Right ventricle myocardium inferior (tissue), 1 donor: ENCODE results near the gene SNX25. TPM values are rescaled to one million over a fixed set of nuclear protein-coding genes. Genes with fewer than 3 reads are reported as not detected.
A peak's percentile ranks its signal among the peaks of the same experiment; 100 is the strongest.
"Not testable (repeated sequence)": the region's sequence is repeated elsewhere in the genome, so short reads cannot be mapped to it uniquely, and the experiment has no call there.

Experiments
- ATAC-seq: fragments of 200-7000 bp; cut with Tn5 transposase; one replicate; pipeline ENCODE4 v1.9.1; 2020; ENCODE audit warnings: mild to moderate bottlenecking, moderate library complexity
- DNase-seq: peaks from one replicate; pipeline ENCODE4 v3.0.0; 2021; ENCODE audit errors: missing footprints
- intact Hi-C: fragments of 100-400 bp; cut with DNase I; formaldehyde crosslinking; loops from one replicate; pipeline ENCODE4 v1.11.0; 2022
- long read RNA-seq: library from polyadenylated mRNA; unstranded; transcript quantifications from one replicate; pipeline ENCODE4 v2.0.0, GENCODE V29; 2021
- total RNA-seq: library from RNA; stranded (reverse); fragmentation: NEBNext Ultra II Directional; extraction: Animal tissue kit (Norgen Biotek cat#: 25700); gene quantifications from one replicate; pipeline ENCODE4 v1.2.1, GENCODE V29; 2021
- donor health status: DM: no; HTN: yes; CAD: no; lungs with severe emphysema.

The SNX25 gene
- 10.9 TPM for total RNA-seq
- long read RNA-seq, transcript SNX25-201 (19 exons, 3,264 nt): major isoform, 9 of 15 reads
- long read RNA-seq, partial matches to known transcripts: 3 of 15 reads
- long read RNA-seq, other reads (novel, unspliced or antisense): 3 of 15 reads

DNA sequence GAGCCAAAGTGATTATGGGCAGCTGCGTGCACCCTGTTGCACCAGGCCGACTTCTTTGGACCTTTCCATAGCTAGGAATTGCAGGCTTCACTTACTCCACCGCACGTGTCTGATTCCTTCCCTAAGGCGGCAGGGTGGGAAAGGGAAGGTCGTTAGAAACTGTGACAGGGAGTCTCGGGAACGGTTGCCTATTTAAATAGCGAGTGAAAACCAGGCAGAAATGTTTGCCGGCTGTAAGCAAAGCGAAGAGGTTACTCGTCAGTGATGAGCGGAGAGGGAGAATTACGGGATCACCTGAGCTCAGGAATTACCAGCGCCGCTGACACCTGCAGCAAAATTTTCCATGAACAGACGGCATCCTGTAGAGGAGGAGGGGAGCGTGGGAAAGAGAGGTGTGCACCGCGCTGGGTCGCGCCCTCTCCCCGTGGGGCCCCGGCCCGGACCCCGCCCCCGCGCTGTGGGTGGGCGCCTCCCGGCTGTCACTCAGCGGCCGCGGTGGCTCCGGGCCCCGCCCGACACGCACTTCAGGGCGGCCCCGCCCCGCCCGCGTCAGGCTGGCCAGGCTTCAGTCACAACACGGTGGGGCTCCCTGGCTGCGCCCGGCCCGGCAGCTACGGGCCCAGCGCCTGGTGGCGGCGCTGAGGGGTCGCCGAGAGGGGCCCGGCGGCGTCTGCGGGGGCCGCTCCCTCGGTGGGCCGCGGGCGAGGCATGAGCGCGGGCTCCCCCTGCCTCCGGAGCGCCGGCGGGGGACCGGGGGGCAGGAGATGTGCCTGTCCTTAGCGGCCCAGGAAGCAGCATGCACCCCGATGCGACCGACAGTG, at the start of gene SNX25:
SNX25 (plus strand) TSS at position 568 of the 821 bp plus-strand sequence; CDS start at position 797, 229 bp downstream.
- DNase-seq (peak; percentile 94), ATAC-seq (peak; percentile 97)
- intact Hi-C loops: no loop called here

- DNase-seq (no peak), ATAC-seq (no peak)
- intact Hi-C loops: no loop called here
Observed at GRCh38 chr4:185165605-185166063, 43.8 kb upstream of the SNX25 start.

DNA sequence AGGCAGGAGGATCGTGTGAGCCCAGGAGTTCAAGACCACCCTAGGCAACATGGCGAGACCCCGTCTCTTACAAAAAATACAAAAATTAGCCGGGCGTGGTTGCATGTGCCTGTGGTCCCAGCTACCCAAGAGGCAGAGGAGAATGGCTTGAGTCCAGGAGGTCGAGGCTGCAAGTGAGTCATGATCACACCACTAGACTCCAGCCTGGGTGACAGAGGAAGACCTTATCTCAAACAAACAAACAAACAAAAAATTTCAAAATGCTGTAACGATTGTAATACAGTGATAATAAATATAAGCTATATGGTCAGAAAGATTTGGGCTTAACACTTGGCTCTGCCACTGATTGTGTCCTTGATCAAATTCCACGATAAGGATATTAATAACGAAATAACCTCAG, 42.2 kb upstream of the SNX25 start:
- no peak for DNase-seq
- intact Hi-C loops: no loop called here
- ATAC-seq: no peak

DNA sequence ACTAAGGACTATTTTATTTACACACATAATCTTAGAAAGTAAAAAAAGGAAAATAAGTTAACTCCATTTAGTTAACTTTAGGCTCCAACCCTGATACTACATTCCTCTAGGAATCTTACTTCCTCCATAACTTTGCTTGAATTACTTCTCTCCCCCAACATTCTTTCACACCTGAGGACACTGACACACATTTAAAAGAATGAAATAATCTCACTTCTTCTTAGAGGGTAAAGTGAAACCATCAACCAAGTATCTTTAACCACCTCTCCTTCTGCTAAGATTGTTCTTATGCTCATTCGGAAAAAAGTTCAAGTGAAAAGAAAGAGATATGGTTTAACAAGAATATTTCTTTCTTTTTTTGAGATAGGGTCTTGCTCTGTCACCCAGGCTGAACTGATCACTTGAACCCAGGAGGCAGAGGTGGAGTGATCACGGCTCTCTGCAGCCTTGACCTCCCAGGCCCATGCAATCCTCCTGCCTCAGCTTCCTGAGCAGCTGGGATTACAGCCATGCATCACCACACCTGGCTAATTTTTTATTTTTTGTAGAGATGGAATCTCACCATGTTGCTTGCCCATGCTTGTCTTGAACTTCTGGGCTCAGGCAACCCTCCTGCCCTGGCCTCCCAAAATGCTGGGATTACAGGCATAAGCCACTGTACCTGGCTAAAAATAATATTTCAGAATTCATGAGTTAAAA, 37.9 kb upstream of the SNX25 start:
- no peak for DNase-seq
- ATAC-seq: no peak
- intact Hi-C loops: no loop called here

- intact Hi-C loops: no loop called here
- ATAC-seq (no peak), DNase-seq (no peak)
Observed at GRCh38 chr4:185179488-185179887, 29.9 kb upstream of the SNX25 start.

DNA sequence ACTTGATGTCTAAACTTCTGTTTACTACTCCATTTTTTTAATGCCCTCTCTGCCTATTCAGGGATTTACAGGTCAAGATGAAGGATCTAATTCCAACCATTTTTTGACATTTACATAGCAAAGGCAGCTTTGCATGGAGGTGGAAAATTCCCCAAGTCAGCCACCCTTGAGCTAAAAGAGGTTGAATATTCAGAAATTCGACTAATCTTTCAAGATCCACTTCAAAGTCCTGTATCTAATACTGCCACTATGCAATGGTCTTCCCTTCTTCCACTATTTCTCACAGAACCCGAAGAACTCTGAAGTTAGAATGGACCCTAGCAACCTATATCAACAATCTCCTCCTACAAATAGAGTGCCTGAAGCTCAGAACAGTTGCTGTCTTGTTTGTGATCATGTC, 27.2 kb upstream of the SNX25 start:
- DNase-seq (no peak), ATAC-seq (no peak)
- intact Hi-C loops: loop anchor here (5.0 to 10.0 kb wide), 2 partner anchors 35 to 177 kb away; no protein-coding TSS in a partner anchor

DNA sequence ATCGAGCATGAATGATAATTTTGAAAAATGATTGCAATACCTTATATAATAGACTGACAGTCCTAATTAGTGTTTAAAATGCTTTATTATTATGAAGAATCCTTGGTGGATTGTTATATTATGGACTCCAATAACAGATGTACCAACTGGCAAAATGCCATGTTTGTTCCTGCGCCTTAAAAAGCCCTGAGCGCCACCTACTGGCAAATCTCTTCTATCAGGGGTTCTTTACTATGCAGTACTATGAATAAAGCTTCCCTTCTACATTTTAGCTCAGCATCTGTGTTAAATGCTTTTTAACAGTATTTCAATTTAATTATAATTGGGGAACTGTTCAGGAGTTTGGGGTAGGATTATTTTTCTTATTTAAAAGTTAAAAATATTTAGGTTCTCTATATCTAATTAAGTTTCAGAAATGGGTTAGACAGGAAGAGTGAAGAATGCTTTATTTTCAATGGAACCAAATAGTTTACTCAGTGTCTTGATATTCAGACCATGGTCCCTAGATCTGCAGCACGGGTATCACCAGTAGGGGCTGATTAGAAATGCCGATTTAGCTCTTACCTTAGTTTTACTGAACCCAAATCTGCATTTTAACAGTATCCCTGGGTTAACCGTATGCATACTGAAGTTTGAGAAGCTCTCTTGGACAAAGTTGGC, 25.6 kb upstream of the SNX25 start:
- ATAC-seq (peak; percentile 72), DNase-seq (no peak)
- intact Hi-C loops: loop anchor here (5.0 to 10.0 kb wide), 2 partner anchors 36 to 179 kb away; no protein-coding TSS in a partner anchor

GRCh38 chr4:185186769-185187168, 22.6 kb upstream of the SNX25 start:
- intact Hi-C loops: loop anchor here (2.0 to 10.0 kb wide), 2 partner anchors 148 to 182 kb away; no protein-coding TSS in a partner anchor
- DNase-seq: no peak
- ATAC-seq: no peak

GRCh38 chr4:185189606-185190305, 19.6 kb upstream of the SNX25 start:
- DNase-seq (no peak), ATAC-seq (no peak)
- intact Hi-C loops: loop anchor here (10.0 kb wide), 1 partner anchor 185 kb away; no protein-coding TSS in a partner anchor

DNA sequence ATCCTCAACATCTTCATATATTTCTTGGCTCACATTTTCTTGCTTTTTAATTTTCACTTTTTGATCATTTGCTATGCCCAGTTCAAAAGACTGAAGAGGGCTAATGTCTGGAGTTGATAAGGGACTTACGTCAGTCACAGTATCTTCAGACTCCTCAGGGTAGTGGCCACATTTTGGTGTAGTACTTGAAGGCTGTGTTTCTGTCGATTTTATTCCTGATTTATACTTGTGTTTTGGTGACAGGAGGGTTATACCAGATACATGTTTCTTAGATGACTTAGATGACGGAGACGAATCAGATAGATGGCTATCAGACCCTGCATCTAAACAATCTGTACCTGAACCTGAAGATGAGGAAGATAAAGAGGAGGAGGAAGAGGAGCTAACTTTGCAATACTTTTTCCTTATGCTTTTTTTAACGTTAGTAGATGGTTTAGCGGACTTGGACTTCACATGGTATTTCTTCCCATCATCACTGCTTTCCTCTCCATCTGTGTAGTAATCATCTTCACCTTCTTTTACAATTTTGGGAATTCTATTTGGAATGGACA, 19.0 kb upstream of the SNX25 start:
- intact Hi-C loops: no loop called here
- ATAC-seq: no peak
- no peak for DNase-seq

GRCh38 chr4:185192059-185192458, 17.3 kb upstream of the SNX25 start:
- DNase-seq (no peak), ATAC-seq (no peak)
- intact Hi-C loops: no loop called here

DNA sequence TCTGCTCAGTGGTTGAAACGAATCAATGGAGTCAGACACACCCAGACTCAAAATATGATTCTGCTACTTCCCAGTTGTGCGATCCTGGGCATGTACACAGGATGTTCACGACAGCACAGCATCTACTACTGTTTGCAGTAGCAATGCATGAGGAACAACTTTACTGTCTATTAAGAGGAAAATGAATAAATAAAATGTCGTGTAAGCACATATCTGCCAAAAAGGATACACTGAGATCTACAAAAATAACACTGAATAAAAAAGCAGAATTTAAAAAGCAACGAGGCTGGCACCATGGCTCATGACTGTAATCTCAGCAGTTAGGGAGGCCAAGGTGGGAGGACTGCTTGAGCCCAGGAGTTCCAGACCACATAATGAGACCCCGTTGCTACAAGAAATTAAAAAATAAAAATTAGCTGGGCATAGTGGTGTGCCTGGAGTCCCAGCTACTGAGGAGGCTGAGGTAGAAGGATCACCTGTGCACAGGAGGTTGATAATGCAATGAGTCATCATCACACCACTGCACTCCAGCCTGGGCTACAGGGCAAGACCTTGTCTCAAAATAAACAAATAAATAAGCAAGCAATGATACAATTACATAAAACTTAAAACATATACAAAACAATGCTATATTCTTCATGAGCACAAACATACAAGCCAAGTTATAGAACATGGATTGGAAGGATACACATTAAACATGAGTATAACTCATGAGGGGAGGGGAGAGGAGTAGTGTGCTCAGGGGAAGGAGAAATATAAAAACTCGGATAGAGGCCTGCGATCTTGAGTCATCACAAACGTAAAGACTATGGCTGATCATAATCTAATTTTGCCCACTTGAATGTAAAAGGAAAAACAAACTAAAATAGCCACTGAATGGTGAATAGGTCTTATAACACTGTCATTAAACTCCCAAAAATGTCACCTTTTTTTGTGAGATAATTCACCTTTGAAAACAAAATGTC, 14.2 kb upstream of the SNX25 start:
- intact Hi-C loops: no loop called here
- no peak for ATAC-seq
- no peak for DNase-seq

DNA sequence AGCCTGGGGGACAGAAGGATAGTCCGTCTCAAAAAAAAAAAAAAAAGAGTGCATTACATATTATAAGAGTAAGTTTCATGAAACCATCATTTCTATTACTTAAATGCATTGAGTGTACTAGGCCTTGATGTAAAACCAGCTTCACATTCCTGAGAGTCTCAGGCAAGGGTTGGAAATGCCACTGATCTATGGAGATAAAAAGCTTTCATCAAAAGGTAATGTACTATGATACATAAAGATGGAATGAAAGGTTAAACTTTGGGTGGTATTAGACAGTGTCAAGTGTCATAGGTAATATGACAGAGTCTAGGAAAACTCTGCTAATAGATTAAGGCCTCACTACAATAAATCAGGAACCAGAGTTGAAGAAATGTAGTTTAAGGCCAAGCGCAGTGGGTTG, 13.0 kb upstream of the SNX25 start:
- ATAC-seq: no peak
- no peak for DNase-seq
- intact Hi-C loops: no loop called here

- intact Hi-C loops, DNase-seq, ATAC-seq: not testable (repeated sequence)
Observed at GRCh38 chr4:185198189-185198588, 11.2 kb upstream of the SNX25 start.

GRCh38 chr4:185201977-185202962, 7.1 kb upstream of the SNX25 start:
- no peak for DNase-seq
- intact Hi-C loops: no loop called here
- ATAC-seq: no peak

DNA sequence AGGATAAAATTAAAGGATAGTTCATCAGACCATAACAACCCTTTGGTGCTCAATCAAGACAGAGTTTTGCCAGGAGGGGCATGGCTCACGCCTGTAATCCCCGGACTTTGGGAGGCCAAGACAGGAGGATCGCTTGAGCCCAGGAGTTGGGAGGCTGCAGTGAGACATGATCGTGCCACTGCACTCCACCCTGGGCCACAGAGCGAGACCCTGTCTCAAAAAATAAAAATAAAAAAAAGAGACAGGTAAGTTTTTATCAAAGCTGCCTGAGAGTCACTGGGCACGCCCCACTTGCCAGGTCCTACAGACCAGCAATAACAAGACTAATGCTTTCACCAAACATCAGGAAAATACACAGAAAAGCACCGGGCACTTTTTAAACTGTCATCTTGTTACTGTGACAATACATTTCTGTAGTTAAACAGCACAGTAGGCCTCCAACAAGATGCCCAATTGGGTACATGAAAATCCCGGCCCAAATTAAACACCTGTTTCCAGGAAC, 6.4 kb upstream of the SNX25 start:
- intact Hi-C loops: no loop called here
- no peak for ATAC-seq
- DNase-seq: no peak
